ENCODE data around the gene HOXA7.

Gene HOXA7

GRCh38 chr7:27106901-27107240 is 49.6 kb downstream of the HOXA7 start:
- DNase-seq, result no peak

GRCh38 chr7:27106181-27106900 is 50.1 kb downstream of the HOXA7 start:
- no peak for DNase-seq

GRCh38 chr7:27105301-27106031 is 51.0 kb downstream of the HOXA7 start:
- DNase-seq, result no peak

GRCh38 chr7:27104341-27105058 is 52.0 kb downstream of the HOXA7 start:
- DNase-seq, result no peak

Data from C1 segment of cervical spinal cord (tissue), 14 donors.